GM18868 (cell line): ENCODE data around the gene COL1A2.

ENCODE experiments used
- ATAC-seq: cut with Tn5 transposase; IDR thresholded peaks from one replicate; pipeline ENCODE4 v1.9.1; 2021; ENCODE audit warnings: mild to moderate bottlenecking, moderate library complexity; ENCODE audit not compliant: unreplicated experiment

The COL1A2 gene

GRCh38 chr7:94409200-94409948 lies 14.7 kb downstream of the COL1A2 start:
- no peak for ATAC-seq

- no peak for ATAC-seq
These were observed 15.9 kb downstream of the COL1A2 start for GRCh38 chr7:94410413-94411187.

GRCh38 chr7:94411188-94411466 lies 16.4 kb downstream of the COL1A2 start:
- no peak for ATAC-seq

DNA sequence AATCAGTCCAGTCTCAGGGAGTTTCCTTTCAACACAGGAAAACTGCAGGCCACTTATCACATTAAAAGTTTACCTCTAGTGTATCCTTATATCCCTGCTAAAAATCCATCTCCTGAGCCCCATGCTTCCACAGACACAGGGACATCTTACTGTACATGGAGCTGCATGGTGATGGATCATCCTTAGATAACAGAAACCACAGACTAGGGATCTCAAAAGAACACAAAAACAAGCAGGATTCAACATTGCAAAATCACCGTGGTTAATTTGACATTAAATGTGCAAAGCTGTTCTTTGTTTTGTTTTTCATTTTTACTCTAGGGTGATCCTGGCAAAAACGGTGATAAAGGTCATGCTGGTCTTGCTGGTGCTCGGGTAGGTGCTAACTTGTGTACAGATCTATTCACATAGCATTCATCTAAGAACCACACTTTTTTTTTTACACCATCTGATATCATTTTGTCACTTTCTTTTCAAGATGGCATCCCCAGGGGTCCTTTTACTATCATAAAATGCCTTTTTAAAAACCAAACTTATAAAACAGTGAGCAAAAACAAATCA lies 18.1 kb downstream of the COL1A2 start:
- ATAC-seq = no peak

GRCh38 chr7:94414481-94414880 lies 19.8 kb downstream of the COL1A2 start:
- no peak for ATAC-seq

- ATAC-seq = no peak
These were observed 20.3 kb downstream of the COL1A2 start for GRCh38 chr7:94414980-94415379.

DNA sequence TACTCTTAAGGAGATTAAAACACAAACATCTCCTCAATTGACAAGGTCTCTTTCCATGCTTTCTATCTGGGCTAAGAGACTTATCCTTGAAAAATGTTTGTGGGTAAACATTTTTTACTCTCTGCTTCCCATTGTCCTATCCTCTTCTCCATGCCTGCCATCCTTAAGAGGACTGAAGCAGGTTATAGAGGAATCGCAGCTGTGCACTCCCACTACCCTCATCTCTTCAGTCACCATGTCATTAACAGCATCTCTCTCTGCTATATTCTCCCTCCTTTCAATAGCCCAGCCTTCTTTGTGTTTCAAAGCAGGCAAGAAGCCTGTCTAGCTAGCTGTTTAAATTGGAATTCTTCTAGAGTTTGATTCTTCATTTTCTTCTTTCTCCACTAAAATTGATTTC lies 22.6 kb downstream of the COL1A2 start:
- no peak for ATAC-seq

DNA sequence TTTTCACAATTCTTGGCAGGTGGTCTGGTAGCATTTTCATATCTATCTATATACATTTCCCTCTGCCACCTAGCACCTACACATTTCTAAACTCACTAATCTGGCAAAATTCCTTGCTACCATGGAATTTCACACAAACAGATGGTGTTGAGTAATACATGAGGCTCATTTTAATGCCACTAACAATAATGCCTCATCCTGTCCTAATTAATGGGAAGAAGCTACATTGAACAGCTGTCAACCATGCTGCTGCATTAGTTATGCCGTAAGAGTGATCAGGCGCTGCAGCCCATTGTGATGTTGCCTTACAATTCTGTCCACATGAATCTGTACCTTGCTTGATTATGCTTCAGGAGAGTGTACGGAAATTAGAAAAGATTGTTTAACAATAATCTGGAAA lies 23.2 kb downstream of the COL1A2 start:
- ATAC-seq = no peak

DNA sequence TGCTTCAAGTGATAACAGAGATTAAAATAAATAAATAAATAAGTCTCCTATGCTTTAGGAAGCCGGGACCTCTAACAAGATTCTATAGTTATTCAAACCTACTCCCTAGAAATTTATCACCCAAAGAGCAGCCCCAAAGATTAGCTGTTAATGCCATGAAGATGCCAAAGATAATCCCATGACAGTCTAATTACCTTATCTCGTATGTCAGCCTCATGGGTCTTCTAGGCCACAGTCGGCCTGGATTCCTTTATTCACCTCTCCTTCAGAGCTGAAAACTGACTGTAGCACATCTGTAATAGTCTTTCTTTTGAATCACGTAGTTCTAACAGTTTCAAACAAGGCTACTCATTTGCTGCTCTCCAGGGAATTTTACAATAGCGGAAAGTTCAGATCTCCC lies 24.2 kb downstream of the COL1A2 start:
- no peak for ATAC-seq

- ATAC-seq = no peak
These were observed 25.6 kb downstream of the COL1A2 start for GRCh38 chr7:94420328-94420727.

DNA sequence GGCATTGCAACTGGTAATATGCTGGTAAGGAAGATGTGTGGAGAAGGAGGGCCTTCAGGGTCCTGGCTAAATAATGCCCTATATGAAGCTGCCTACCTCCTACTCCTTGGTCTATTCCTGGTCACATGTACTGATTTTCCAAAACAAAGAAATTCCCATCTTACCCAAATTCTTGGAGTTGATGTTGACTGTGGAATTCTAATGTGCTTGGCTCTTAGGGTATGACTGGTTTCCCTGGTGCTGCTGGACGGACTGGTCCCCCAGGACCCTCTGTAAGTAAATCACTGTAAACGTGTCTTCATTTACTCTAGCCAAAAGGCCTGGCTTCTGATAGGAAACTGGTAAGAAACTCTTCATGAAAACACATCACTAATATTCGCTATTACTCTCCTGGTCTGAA lies 27.0 kb downstream of the COL1A2 start:
- no peak for ATAC-seq

GRCh38 chr7:94422136-94422535 lies 27.4 kb downstream of the COL1A2 start:
- ATAC-seq = no peak

- ATAC-seq = no peak
These were observed 28.2 kb downstream of the COL1A2 start for GRCh38 chr7:94422827-94423460.

DNA sequence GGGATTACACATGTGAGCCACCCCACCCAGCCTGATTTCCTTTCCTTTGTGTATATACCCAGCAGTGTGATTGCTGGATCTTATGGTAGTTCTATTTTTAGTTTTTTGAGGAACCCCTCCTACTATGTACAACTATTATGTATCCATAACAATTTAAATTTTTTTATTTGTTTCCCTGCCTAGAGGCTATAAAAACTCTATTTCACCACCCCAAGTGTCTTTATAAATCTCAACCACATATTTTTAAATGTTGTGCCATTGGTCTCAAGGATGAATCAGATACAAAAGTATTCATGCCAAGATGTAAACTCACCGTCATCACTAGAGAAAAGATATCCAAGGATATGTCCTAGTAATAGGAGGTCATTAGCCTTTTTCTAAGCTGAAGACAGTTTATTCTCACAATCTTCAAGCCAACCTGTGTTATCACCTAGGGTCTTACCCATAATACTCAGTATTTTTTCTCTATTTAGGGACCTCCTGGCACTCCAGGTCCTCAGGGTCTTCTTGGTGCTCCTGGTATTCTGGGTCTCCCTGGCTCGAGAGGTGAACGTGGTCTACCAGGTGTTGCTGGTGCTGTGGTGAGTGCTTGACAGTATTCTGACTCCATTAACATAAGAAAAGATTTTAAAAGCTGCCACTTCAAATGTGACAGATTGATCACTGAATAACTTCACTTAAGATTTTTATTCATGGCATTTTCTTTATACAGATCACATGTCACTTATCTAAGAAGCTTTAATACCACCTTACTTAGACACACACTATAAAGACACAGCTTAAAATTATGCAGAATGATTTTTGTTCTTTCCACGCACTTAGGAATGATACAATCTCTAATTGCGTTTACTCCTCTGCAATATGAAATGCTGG lies 29.4 kb downstream of the COL1A2 start:
- no peak for ATAC-seq

- no peak for ATAC-seq
These were observed 30.9 kb downstream of the COL1A2 start for GRCh38 chr7:94425546-94425945.

GRCh38 chr7:94426980-94427875 lies 32.5 kb downstream of the COL1A2 start:
- no peak for ATAC-seq

DNA sequence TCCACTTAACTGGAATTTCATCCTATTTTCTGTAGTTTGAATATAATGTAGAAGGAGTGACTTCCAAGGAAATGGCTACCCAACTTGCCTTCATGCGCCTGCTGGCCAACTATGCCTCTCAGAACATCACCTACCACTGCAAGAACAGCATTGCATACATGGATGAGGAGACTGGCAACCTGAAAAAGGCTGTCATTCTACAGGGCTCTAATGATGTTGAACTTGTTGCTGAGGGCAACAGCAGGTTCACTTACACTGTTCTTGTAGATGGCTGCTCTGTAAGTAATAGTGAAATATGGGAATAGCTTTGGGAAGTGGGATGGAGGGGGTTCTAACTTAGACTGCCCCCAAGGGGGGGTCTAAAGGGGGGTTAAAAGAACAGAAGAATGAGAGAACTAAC lies 34.5 kb downstream of the COL1A2 start:
- ATAC-seq = no peak

DNA sequence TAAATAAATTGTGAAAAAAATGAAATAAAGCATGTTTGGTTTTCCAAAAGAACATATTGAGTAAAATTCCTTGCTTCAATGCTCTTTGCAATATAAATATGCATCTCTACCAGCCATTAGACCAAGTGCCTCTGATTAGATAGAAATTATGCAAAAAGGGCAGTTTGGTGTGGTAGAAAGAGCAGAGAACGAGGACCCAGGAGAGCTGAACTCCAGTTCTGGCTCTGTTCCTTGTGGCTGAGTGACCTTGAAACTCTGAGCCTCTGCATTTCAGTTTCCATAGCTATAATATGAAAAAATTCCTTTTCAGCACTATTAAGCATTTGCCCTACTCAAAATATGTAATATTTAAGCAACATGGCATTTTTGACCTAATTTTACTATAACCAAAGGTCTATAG lies 36.5 kb downstream of the COL1A2 start:
- no peak for ATAC-seq

DNA sequence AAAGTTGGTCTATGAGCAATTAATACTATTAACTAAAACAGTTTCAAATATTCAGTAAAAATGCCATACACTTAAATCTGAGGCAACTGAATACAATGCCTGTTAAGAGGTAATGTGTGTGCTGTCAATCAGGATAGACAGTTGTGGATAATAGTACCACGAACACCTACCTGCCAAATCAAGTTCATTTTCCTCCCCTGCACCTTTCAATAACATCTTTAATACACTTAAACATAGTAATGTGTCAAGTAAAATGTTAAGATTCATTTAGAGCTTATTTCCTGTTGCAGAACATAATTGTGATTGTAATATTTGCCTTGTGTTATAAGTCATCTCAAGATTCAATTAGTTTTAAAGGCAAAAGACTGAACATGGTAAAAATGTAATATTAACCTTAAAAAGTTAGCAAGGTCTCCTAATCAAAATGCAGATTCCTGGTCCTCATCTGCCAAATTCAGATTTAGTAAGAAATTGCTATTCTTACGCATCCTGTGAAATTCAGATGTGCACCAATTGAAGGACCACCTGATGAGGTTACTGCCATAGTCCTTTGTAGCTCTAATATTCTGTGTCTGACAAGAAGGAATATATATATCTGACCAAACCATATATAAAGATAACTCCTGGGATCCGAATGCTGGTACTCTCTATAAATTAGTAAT lies 37.1 kb downstream of the COL1A2 start:
- ATAC-seq = no peak
